ENCODE measurements around the gene MIGA1.

DNA sequence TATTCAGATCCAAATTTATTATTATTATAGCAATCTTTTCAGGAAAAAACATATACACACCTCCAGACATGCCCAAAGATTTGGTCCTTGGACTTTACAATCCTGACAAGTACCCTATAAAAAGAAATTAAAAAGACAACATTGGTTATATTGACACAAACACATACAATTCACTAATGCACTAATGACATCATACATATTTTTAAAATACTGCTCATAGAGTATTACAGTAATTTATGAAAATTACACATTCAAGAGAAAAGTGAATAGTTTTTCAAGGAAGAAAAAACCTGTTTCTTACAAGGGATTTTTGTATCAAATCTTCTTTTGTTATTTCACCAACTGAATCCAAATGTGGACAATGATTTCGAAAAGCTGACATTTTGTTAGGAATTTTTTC is 38.1 kb upstream of the MIGA1 start:
- no peak for TF ChIP-seq POLR2A (IDR thresholded peaks at IDR 0.05; ENCODE audit: low read length)
- TF ChIP-seq, protein P1, sequence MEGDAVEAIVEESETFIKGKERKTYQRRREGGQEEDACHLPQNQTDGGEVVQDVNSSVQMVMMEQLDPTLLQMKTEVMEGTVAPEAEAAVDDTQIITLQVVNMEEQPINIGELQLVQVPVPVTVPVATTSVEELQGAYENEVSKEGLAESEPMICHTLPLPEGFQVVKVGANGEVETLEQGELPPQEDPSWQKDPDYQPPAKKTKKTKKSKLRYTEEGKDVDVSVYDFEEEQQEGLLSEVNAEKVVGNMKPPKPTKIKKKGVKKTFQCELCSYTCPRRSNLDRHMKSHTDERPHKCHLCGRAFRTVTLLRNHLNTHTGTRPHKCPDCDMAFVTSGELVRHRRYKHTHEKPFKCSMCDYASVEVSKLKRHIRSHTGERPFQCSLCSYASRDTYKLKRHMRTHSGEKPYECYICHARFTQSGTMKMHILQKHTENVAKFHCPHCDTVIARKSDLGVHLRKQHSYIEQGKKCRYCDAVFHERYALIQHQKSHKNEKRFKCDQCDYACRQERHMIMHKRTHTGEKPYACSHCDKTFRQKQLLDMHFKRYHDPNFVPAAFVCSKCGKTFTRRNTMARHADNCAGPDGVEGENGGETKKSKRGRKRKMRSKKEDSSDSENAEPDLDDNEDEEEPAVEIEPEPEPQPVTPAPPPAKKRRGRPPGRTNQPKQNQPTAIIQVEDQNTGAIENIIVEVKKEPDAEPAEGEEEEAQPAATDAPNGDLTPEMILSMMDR (IDR thresholded peaks at IDR 0.05) = no peak
- TF ChIP-seq SMC3 (IDR thresholded peaks at IDR 0.05) = no peak
- no peak for TF ChIP-seq RCOR1 (IDR thresholded peaks at IDR 0.05; ENCODE audit: low read depth, low read length)
- TF ChIP-seq NR3C1 (IDR thresholded peaks at IDR 0.05) = no peak
- TF ChIP-seq MAFK (IDR thresholded peaks at IDR 0.05; ENCODE audit: partially characterized antibody) = no peak
- TF ChIP-seq, protein P2, sequence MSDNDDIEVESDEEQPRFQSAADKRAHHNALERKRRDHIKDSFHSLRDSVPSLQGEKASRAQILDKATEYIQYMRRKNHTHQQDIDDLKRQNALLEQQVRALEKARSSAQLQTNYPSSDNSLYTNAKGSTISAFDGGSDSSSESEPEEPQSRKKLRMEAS (IDR thresholded peaks at IDR 0.05) = no peak
- no peak for TF ChIP-seq RAD21 (conservative IDR thresholded peaks at IDR 0.05 in 1 of 2, IDR thresholded peaks at IDR 0.05 in 1 of 2)
- no peak for TF ChIP-seq NPAS2 (CRISPR knock-in tag; IDR thresholded peaks at IDR 0.05; ENCODE audit: borderline replicate concordance)
- TF ChIP-seq RNF2 (IDR thresholded peaks at IDR 0.05; ENCODE audit: borderline replicate concordance, low read depth) = no peak
- no peak for TF ChIP-seq PHF8 (IDR thresholded peaks at IDR 0.05; ENCODE audit: borderline replicate concordance, low read depth)
- no peak for TF ChIP-seq CHD4 (IDR thresholded peaks at IDR 0.05; ENCODE audit: borderline replicate concordance)
